Neural cell (in vitro differentiated cells): Measurements from ENCODE around the gene NELL2. TPM values are rescaled to one million over a fixed set of nuclear protein-coding genes. Genes with fewer than 3 reads are reported as not detected.
A peak's percentile ranks its signal among the peaks of the same experiment; 100 is the strongest.

ENCODE experiments used
- H2AFZ ChIP-seq: fragments of 200-600, 300-800 bp; sonication (generic), shearing (Covaris generic); 2 replicates; pipeline ENCODE4 v1.6.0; 2014; ENCODE audit warnings: low read depth, mild to moderate bottlenecking, antibody characterized with exemption, low read length, moderate library complexity
- H3F3A ChIP-seq: fragments of 200-600 bp; shearing (Covaris generic); 2 replicates; pipeline ENCODE4 v1.6.1; 2016; ENCODE audit warnings: mild to moderate bottlenecking, moderate library complexity, mixed read lengths, antibody characterized with exemption, low read length; ENCODE audit not compliant: insufficient read depth, poor library complexity, severe bottlenecking
- H3K27ac ChIP-seq: fragments of 200-600, 300-800 bp; sonication (generic), shearing (Covaris generic); 2 replicates; pipeline ENCODE4 v1.5.1; 2014; ENCODE audit warnings: mild to moderate bottlenecking, low read length, moderate library complexity
- H3K27me3 ChIP-seq: fragments of 300-800, 200-600 bp; sonication (generic), shearing (Covaris generic); 2 replicates; pipeline ENCODE4 v1.6.0; 2014; ENCODE audit warnings: mild to moderate bottlenecking, low read depth, low read length, moderate library complexity; ENCODE audit not compliant: insufficient read depth
- H3K36me3 ChIP-seq: fragments of 300-800, 200-600 bp; sonication (generic), shearing (Covaris generic); 2 replicates; pipeline ENCODE4 v1.5.1; 2014; ENCODE audit warnings: mild to moderate bottlenecking, antibody characterized with exemption, low read length, moderate library complexity; ENCODE audit not compliant: insufficient read depth
- H3K4me2 ChIP-seq: fragments of 300-800, 200-600 bp; sonication (generic), shearing (Covaris generic); 2 replicates; pipeline ENCODE4 v1.6.0; 2014; ENCODE audit warnings: mild to moderate bottlenecking, low read length
- H3K4me3 ChIP-seq: fragments of 300-800, 200-600 bp; sonication (generic), shearing (Covaris generic); 2 replicates; pipeline ENCODE4 v1.5.1; 2014; ENCODE audit warnings: mild to moderate bottlenecking, low read length, moderate library complexity
- H3K79me2 ChIP-seq: fragments of 200-600 bp; shearing (Covaris generic); replicated peaks from 2 replicates; pipeline ENCODE4 v1.6.0; 2014; ENCODE audit warnings: mild to moderate bottlenecking, low read length, moderate library complexity; ENCODE audit not compliant: insufficient read depth
- H3K9ac ChIP-seq: fragments of 300-800, 200-600 bp; sonication (generic), shearing (Covaris generic); 2 replicates; pipeline ENCODE4 v1.6.1; 2016; ENCODE audit warnings: mild to moderate bottlenecking, low read length, mixed read lengths
- H3K9me2 ChIP-seq: fragments of 200-600 bp; shearing (Covaris generic); 2 replicates; pipeline ENCODE4 v1.6.1; 2016; ENCODE audit warnings: mild to moderate bottlenecking, low read length, mixed read lengths; ENCODE audit not compliant: insufficient read depth
- H3K9me3 ChIP-seq: fragments of 200-600, 300-800 bp; sonication (generic), shearing (Covaris generic); 2 replicates; pipeline ENCODE4 v1.6.1; 2016; ENCODE audit warnings: mild to moderate bottlenecking, mixed run types, low read length, moderate library complexity, mixed read lengths
- H4K20me1 ChIP-seq: fragments of 200-600 bp; shearing (Covaris generic); 2 replicates; pipeline ENCODE4 v1.6.1; 2016; ENCODE audit warnings: mild to moderate bottlenecking, mixed run types; ENCODE audit not compliant: insufficient read depth
- CTCF ChIP-seq: fragments of 450-650 bp; IDR thresholded peaks from 2 replicates; pipeline ENCODE4 v1.5.1; 2014; ENCODE audit warnings: antibody characterized with exemption, mild to moderate bottlenecking, moderate library complexity; ENCODE audit not compliant: poor library complexity, severe bottlenecking
- EP300 ChIP-seq: fragments of 450-650 bp; conservative IDR thresholded peaks from 2 replicates; pipeline ENCODE4 v1.6.1; 2014; ENCODE audit warnings: antibody characterized with exemption, mild to moderate bottlenecking, moderate library complexity; ENCODE audit not compliant: poor library complexity, severe bottlenecking
- EZH2 ChIP-seq: fragments of 200-600, 300-800 bp; shearing (Covaris generic), sonication (generic); IDR thresholded peaks from 2 replicates; pipeline ENCODE4 v1.6.1; 2014; ENCODE audit warnings: antibody characterized with exemption, low read length, borderline replicate concordance, mild to moderate bottlenecking; ENCODE audit not compliant: insufficient read depth, poor library complexity, severe bottlenecking
- MXI1 ChIP-seq: fragments of 450-650 bp; conservative IDR thresholded peaks from 2 replicates; pipeline ENCODE4 v1.6.1; 2014; ENCODE audit warnings: antibody characterized with exemption, mild to moderate bottlenecking; ENCODE audit not compliant: poor library complexity, severe bottlenecking
- POLR2AphosphoS5 ChIP-seq: IDR thresholded peaks from 2 replicates; pipeline ENCODE4 v1.6.1; 2012
- RAD21 ChIP-seq: fragments of 450-650 bp; conservative IDR thresholded peaks from 2 replicates; pipeline ENCODE4 v1.6.1; 2014; ENCODE audit warnings: antibody characterized with exemption, mild to moderate bottlenecking, moderate library complexity
- REST ChIP-seq: IDR thresholded peaks from 2 replicates; pipeline ENCODE4 v1.6.1; 2012; ENCODE audit warnings: borderline replicate concordance
- SMC3 ChIP-seq: fragments of 450-650 bp; conservative IDR thresholded peaks from 2 replicates; pipeline ENCODE4 v1.6.1; 2014; ENCODE audit warnings: antibody characterized with exemption, mild to moderate bottlenecking, moderate library complexity; ENCODE audit not compliant: poor library complexity
- TAF1 ChIP-seq: IDR thresholded peaks from 2 replicates; pipeline ENCODE4 v1.6.1; 2012; ENCODE audit warnings: low read depth
- polyA plus RNA-seq: library from polyadenylated mRNA; depleted of rRNA; stranded (reverse); fragments of >200 nt; gene quantifications from 2 replicates; pipeline ENCODE4 v1.2.3, GENCODE V29; 2014

The NELL2 gene
- polyA plus RNA-seq, 1 donor from 2014 or later = 41.8 TPM

- H3K79me2 ChIP-seq = no peaks in the 10 kb centered on the region
Observed at GRCh38 chr12:44749566-44749965, 126.5 kb downstream of the NELL2 start.

GRCh38 chr12:44748950-44749468 is 127.1 kb downstream of the NELL2 start:
- Histone ChIP-seq H3K4me2 (peak overlapping the region; percentile 17), H3K9ac (no peak overlapping the region), H3K36me3 (no peaks in the 10 kb centered on the region), H3K79me2 (no peaks in the 10 kb centered on the region), H3K9me3 (no peaks in the 10 kb centered on the region), H3F3A (no peaks in the 10 kb centered on the region), H3K9me2 (no peaks in the 10 kb centered on the region), H3K27me3 (no peaks in the 10 kb centered on the region), H3K27ac (peak overlapping the region; percentile 67), H3K4me3 (peak overlapping the region; percentile 5), H2AFZ (no peak overlapping the region), H4K20me1 (no peaks in the 10 kb centered on the region)
- TF ChIP-seq MXI1 = no peak
- no peak for TF ChIP-seq TAF1
- peak; percentile 88 for TF ChIP-seq EP300
- TF ChIP-seq EZH2 = no peak
- TF ChIP-seq CTCF = no peak
- TF ChIP-seq POLR2AphosphoS5 = peak; percentile 61
- no peak for TF ChIP-seq RAD21

More at GRCh38 chr12:44749566-44749965, 126.5 kb downstream of the NELL2 start:
- no peak overlapping the region for H3K9ac ChIP-seq
- TF ChIP-seq MXI1 (no peak), REST (peak; percentile 73), EP300 (peak; percentile 57), TAF1 (no peak), SMC3 (no peak), EZH2 (no peak), POLR2AphosphoS5 (peak; percentile 59), CTCF (no peak), RAD21 (no peak)
- no peaks in the 10 kb centered on the region for H3F3A ChIP-seq
- H3K4me3 ChIP-seq = peak overlapping the region; percentile 5
- peak overlapping the region; percentile 17 for H3K4me2 ChIP-seq
- H3K27me3 ChIP-seq = no peaks in the 10 kb centered on the region
- H3K9me2 ChIP-seq = no peaks in the 10 kb centered on the region
- H3K9me3 ChIP-seq = no peaks in the 10 kb centered on the region
- no peaks in the 10 kb centered on the region for H3K36me3 ChIP-seq
- no peaks in the 10 kb centered on the region for H4K20me1 ChIP-seq
- no peak overlapping the region for H2AFZ ChIP-seq
- peak overlapping the region; percentile 67 for H3K27ac ChIP-seq
